HepG2 (cell line): ENCODE results near the gene AGPAT3. TPM values are rescaled to one million over a fixed set of nuclear protein-coding genes. Genes with fewer than 3 reads are reported as not detected.

Experiments used
- ATF1 ChIP-seq: IDR thresholded peaks from 2 replicates; pipeline ENCODE4 v1.6.1; 2016; ENCODE audit warnings: mild to moderate bottlenecking, control low read depth
- ATM ChIP-seq: fragments of 450-650 bp; IDR thresholded peaks from 2 replicates; pipeline ENCODE4 v1.7.1; 2017; ENCODE audit warnings: mild to moderate bottlenecking, borderline replicate concordance
- BRD4 ChIP-seq: sonication (generic); formaldehyde crosslinking; IDR thresholded peaks from 2 replicates; pipeline ENCODE4 v1.4.0; 2020; ENCODE audit warnings: missing genetic modification reagents
- JUN ChIP-seq: sonication (generic); formaldehyde crosslinking; IDR thresholded peaks from 2 replicates; pipeline ENCODE4 v1.4.0; 2020; ENCODE audit warnings: mild to moderate bottlenecking, missing genetic modification reagents
- KLF16 ChIP-seq, 2 experiments: sonication (generic) in 1 of 2; formaldehyde crosslinking in 1 of 2; IDR thresholded peaks; 2 replicates each; pipeline versions ENCODE4 v1.6.1 to v1.8.0; 2016 to 2023; ENCODE audit warnings: missing genetic modification reagents in 2 of 2, missing compliant biosample characterization in 1 of 2
- RFX3 ChIP-seq: IDR thresholded peaks from 2 replicates; pipeline ENCODE4 v1.6.1; 2016; ENCODE audit warnings: missing biosample characterization, missing genetic modification reagents
- RFXANK ChIP-seq: IDR thresholded peaks from 2 replicates; pipeline ENCODE4 v1.6.1; 2016
- TCF7 ChIP-seq: sonication (generic); IDR thresholded peaks from 2 replicates; pipeline ENCODE4 v1.6.1; 2016; ENCODE audit warnings: antibody characterized with exemption, low read depth
- ZNF256 ChIP-seq: sonication (generic); formaldehyde crosslinking; conservative IDR thresholded peaks from 2 replicates; pipeline ENCODE4 v1.4.0; 2020; ENCODE audit warnings: missing genetic modification reagents
- ZNF264 ChIP-seq: sonication (generic); formaldehyde crosslinking; IDR thresholded peaks from 2 replicates; pipeline ENCODE4 v1.4.0; 2020; ENCODE audit warnings: missing genetic modification reagents
- ZNF564 ChIP-seq: sonication (generic); formaldehyde crosslinking; IDR thresholded peaks from 2 replicates; pipeline ENCODE4 v1.8.1; 2023; ENCODE audit warnings: mild to moderate bottlenecking, missing genetic modification reagents
- ZNF605 ChIP-seq: sonication (generic); formaldehyde crosslinking; IDR thresholded peaks from 2 replicates; pipeline ENCODE4 v1.8.0; 2022; ENCODE audit warnings: mild to moderate bottlenecking, missing genetic modification reagents
- polyA plus RNA-seq, 8 experiments: library from polyadenylated mRNA; depleted of rRNA in 3 of 8; stranded (reverse) in 7 of 8; unstranded in 1 of 8; fragments of >200 nt; fragmentation: Illumina TruSeq in 4 of 8; extraction: Trizol in 4 of 8; gene quantifications; 2 replicates each; pipeline versions ENCODE4 v1.2.1 to v1.2.3, GENCODE V29; 2011 to 2016; ENCODE audit warnings: low read depth in 4 of 8, missing spikeins in 1 of 8, mixed read lengths in 1 of 8; ENCODE audit not compliant: insufficient read depth in 1 of 8
- total RNA-seq, 5 experiments: library from RNA; depleted of rRNA; stranded (reverse); fragments of >200 nt; fragmentation: Illumina TruSeq; extraction: Trizol; gene quantifications; 2 replicates each; pipeline ENCODE4 v1.2.3, GENCODE V29; 2016; ENCODE audit warnings: low read depth in 1 of 5
- TF ChIP-seq, protein P1 (sequence below): sonication (generic); formaldehyde crosslinking; IDR thresholded peaks from 2 replicates; pipeline ENCODE4 v1.5.0; 2020; ENCODE audit warnings: mild to moderate bottlenecking, missing genetic modification reagents
- TF ChIP-seq, protein P2 (sequence below): sonication (generic); formaldehyde crosslinking; IDR thresholded peaks from 2 replicates; pipeline ENCODE4 v1.9.0; 2022; ENCODE audit warnings: low read depth, missing genetic modification reagents
- TF ChIP-seq, protein P3 (sequence below): IDR thresholded peaks from 2 replicates; pipeline ENCODE4 v1.6.1; 2016
- TF ChIP-seq, protein P4 (sequence below): sonication (generic); formaldehyde crosslinking; IDR thresholded peaks from 2 replicates; pipeline ENCODE4 v1.4.0; 2020; ENCODE audit warnings: missing genetic modification reagents
- TF ChIP-seq, protein P5 (sequence below): sonication (generic); formaldehyde crosslinking; IDR thresholded peaks from 2 replicates; pipeline ENCODE4 v1.5.0; 2020; ENCODE audit warnings: mild to moderate bottlenecking, low read depth, missing genetic modification reagents, borderline replicate concordance
- TF ChIP-seq, protein P6 (sequence below): sonication (generic); formaldehyde crosslinking; IDR thresholded peaks from 2 replicates; pipeline ENCODE4 v1.4.0; 2020; ENCODE audit warnings: missing genetic modification reagents, borderline replicate concordance

Gene AGPAT3
- total and polyA plus RNA-seq, 2 of the 13 experiments (the other 11 are each of a cell fraction or from before 2014, with no cell fraction given) = 32.2 to 54.4 TPM

DNA sequence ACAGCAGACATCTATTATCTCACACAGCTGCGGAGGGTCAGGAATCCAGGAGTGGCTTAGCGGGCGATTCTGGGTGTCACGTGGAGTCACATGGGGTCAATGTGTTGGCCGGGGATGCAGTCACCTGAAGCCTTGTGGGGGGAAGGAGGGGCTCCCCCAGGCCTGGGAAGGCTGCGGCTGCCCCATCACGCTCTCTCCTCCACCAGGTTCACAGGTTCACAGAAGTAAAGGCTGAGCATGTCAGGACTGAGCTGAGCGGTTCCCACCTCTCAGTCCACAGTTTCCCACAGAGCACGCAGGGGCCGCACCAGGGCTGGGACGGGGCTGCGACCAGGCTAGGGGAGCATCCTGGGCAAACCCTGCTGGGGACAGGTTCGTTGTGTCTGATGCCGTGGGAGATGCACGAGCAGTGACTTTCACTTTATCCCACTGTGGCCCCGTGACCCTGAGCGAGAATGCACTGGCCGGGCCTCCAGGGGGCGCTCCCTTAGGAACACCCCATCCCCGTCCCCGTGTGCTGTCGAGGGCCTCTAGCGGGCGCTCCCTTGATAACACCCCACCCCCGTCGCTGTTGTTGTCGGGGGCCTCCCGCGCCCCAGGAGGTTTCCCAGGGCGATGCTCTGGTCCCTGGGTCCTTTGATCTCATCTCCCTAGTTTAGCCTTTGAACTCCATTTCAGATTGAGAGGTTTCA is 73.9 kb downstream of the AGPAT3 start (continued):
- TF ChIP-seq, protein P1, sequence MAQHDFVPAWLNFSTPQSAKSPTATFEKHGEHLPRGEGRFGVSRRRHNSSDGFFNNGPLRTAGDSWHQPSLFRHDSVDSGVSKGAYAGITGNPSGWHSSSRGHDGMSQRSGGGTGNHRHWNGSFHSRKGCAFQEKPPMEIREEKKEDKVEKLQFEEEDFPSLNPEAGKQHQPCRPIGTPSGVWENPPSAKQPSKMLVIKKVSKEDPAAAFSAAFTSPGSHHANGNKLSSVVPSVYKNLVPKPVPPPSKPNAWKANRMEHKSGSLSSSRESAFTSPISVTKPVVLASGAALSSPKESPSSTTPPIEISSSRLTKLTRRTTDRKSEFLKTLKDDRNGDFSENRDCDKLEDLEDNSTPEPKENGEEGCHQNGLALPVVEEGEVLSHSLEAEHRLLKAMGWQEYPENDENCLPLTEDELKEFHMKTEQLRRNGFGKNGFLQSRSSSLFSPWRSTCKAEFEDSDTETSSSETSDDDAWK = no peak
- TF ChIP-seq ZNF264 (CRISPR knock-in tag) (peak; percentile 56; the same call in 1 of the 2 replicates), TCF7 (peak; percentile 77), ATM (no peak), JUN (CRISPR knock-in tag) (no peak), ZNF605 (no peak; the same call in 1 of the 2 replicates), ZNF564 (CRISPR knock-in tag) (no peak), ZNF256 (0 out of 2 replicates have a peak, but pooled peaks have one; percentile 30), RFX3 (no peak), BRD4 (CRISPR knock-in tag) (0 out of 2 replicates have a peak, but pooled peaks have one; percentile 57), ATF1 (CRISPR knock-in tag) (no peak), KLF16 (CRISPR knock-in tag; IDR thresholded peaks at IDR 0.05) (peak in 1 of 2 experiments; percentile 58; a peak in 2 of 4 replicates), RFXANK (CRISPR knock-in tag) (no peak)
- TF ChIP-seq, protein P2, sequence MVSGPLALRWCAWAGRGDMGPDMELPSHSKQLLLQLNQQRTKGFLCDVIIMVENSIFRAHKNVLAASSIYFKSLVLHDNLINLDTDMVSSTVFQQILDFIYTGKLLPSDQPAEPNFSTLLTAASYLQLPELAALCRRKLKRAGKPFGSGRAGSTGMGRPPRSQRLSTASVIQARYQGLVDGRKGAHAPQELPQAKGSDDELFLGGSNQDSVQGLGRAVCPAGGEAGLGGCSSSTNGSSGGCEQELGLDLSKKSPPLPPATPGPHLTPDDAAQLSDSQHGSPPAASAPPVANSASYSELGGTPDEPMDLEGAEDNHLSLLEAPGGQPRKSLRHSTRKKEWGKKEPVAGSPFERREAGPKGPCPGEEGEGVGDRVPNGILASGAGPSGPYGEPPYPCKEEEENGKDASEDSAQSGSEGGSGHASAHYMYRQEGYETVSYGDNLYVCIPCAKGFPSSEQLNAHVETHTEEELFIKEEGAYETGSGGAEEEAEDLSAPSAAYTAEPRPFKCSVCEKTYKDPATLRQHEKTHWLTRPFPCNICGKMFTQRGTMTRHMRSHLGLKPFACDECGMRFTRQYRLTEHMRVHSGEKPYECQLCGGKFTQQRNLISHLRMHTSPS = 0 out of 2 replicates have a peak, but pooled peaks have one; percentile 27
- TF ChIP-seq, protein P3, sequence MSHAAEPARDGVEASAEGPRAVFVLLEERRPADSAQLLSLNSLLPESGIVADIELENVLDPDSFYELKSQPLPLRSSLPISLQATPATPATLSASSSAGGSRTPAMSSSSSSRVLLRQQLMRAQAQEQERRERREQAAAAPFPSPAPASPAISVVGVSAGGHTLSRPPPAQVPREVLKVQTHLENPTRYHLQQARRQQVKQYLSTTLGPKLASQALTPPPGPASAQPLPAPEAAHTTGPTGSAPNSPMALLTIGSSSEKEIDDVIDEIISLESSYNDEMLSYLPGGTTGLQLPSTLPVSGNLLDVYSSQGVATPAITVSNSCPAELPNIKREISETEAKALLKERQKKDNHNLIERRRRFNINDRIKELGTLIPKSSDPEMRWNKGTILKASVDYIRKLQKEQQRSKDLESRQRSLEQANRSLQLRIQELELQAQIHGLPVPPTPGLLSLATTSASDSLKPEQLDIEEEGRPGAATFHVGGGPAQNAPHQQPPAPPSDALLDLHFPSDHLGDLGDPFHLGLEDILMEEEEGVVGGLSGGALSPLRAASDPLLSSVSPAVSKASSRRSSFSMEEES = peak; percentile 39; the same call in 1 of the 2 replicates
- TF ChIP-seq, protein P4, sequence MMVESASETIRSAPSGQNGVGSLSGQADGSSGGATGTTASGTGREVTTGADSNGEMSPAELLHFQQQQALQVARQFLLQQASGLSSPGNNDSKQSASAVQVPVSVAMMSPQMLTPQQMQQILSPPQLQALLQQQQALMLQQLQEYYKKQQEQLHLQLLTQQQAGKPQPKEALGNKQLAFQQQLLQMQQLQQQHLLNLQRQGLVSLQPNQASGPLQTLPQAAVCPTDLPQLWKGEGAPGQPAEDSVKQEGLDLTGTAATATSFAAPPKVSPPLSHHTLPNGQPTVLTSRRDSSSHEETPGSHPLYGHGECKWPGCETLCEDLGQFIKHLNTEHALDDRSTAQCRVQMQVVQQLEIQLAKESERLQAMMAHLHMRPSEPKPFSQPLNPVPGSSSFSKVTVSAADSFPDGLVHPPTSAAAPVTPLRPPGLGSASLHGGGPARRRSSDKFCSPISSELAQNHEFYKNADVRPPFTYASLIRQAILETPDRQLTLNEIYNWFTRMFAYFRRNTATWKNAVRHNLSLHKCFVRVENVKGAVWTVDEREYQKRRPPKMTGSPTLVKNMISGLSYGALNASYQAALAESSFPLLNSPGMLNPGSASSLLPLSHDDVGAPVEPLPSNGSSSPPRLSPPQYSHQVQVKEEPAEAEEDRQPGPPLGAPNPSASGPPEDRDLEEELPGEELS (CRISPR knock-in tag) = peak; percentile 38
- TF ChIP-seq, protein P5, sequence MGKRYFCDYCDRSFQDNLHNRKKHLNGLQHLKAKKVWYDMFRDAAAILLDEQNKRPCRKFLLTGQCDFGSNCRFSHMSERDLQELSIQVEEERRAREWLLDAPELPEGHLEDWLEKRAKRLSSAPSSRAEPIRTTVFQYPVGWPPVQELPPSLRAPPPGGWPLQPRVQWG (CRISPR knock-in tag) = no peak
- TF ChIP-seq, protein P6, sequence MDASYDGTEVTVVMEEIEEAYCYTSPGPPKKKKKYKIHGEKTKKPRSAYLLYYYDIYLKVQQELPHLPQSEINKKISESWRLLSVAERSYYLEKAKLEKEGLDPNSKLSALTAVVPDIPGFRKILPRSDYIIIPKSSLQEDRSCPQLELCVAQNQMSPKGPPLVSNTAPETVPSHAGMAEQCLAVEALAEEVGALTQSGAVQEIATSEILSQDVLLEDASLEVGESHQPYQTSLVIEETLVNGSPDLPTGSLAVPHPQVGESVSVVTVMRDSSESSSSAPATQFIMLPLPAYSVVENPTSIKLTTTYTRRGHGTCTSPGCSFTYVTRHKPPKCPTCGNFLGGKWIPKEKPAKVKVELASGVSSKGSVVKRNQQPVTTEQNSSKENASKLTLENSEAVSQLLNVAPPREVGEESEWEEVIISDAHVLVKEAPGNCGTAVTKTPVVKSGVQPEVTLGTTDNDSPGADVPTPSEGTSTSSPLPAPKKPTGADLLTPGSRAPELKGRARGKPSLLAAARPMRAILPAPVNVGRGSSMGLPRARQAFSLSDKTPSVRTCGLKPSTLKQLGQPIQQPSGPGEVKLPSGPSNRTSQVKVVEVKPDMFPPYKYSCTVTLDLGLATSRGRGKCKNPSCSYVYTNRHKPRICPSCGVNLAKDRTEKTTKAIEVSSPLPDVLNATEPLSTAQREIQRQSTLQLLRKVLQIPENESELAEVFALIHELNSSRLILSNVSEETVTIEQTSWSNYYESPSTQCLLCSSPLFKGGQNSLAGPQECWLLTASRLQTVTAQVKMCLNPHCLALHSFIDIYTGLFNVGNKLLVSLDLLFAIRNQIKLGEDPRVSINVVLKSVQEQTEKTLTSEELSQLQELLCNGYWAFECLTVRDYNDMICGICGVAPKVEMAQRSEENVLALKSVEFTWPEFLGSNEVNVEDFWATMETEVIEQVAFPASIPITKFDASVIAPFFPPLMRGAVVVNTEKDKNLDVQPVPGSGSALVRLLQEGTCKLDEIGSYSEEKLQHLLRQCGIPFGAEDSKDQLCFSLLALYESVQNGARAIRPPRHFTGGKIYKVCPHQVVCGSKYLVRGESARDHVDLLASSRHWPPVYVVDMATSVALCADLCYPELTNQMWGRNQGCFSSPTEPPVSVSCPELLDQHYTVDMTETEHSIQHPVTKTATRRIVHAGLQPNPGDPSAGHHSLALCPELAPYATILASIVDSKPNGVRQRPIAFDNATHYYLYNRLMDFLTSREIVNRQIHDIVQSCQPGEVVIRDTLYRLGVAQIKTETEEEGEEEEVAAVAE = no peak
